ENCODE measurements around the gene GUK1. TPM values are rescaled to one million over a fixed set of nuclear protein-coding genes. Genes with fewer than 3 reads are reported as not detected.
"Not testable (repeated sequence)": the region's sequence is repeated elsewhere in the genome, so short reads cannot be mapped to it uniquely, and the experiment has no call there.

Gene GUK1
- total RNA-seq, 4 donors from 2014 or later = 183 to 573 (median 382) TPM

- H3K27me3 ChIP-seq = no peaks in the 10 kb centered on the region
- H3K36me3 ChIP-seq = no peaks in the 10 kb centered on the region
- DNase-seq = no peak
- H3K27ac ChIP-seq = no peak overlapping the region
- intact Hi-C loops (cut with DNase I; ENCODE audit: low total_unique reads) = no loop called here
- H3K4me1 ChIP-seq = peaks cover 4 to 11% (median 7%) of the 10 kb centered on the region in 4 donors
- TF ChIP-seq POLR2A (IDR thresholded peaks at IDR 0.05) = no peak
- TF ChIP-seq EP300 (IDR thresholded peaks at IDR 0.05; ENCODE audit: low read depth) = no peak
- TF ChIP-seq CTCF (IDR thresholded peaks at IDR 0.05) = no peak
- TF ChIP-seq POLR2AphosphoS5 (IDR thresholded peaks at IDR 0.05) = no peak
- in situ Hi-C loops (cut with MboI; ENCODE audit: low pct_ligation_motif_present in 1 of 4, low pct_unique_long_range_greater_than_20kb in 1 of 4, low sequenced_read_pairs in 3 of 4) = loop anchor here in 1 of 4 donors (10.0 kb wide), 1 partner anchor 47 kb away; no protein-coding TSS in a partner anchor
- no peak overlapping the region for H3K4me3 ChIP-seq
- H3K9me3 ChIP-seq = no peaks in the 10 kb centered on the region
- WGBS, 2 donors (ENCODE audit: low coverage in 1 of 2) = 72 to 77% methylated on average over 5 to 7 of the region's 10 CpGs
These were observed 31.3 kb downstream of the GUK1 start for GRCh38 chr1:228171221-228171891.

- H3K9me3 ChIP-seq = no peaks in the 10 kb centered on the region
- WGBS, 2 donors (ENCODE audit: low coverage in 1 of 2) = 40 to 94% methylated on average over 1 to 21 of the region's 21 CpGs
- H3K27me3 ChIP-seq = no peaks in the 10 kb centered on the region
- intact Hi-C loops (cut with DNase I; ENCODE audit: low total_unique reads) (no loop called here), in situ Hi-C loops (cut with MboI; ENCODE audit: low pct_ligation_motif_present in 1 of 4, low pct_unique_long_range_greater_than_20kb in 1 of 4, low sequenced_read_pairs in 3 of 4) (loop anchor here in 1 of 4 donors (10.0 kb wide), 1 partner anchor 48 kb away; no protein-coding TSS in a partner anchor)
- H3K4me1 ChIP-seq = peaks cover 0 to 4% (median under 1%) of the 10 kb centered on the region in 4 donors
- no peak for DNase-seq
- no peaks in the 10 kb centered on the region for H3K36me3 ChIP-seq
- TF ChIP-seq POLR2AphosphoS5 (IDR thresholded peaks at IDR 0.05) (no peak), CTCF (IDR thresholded peaks at IDR 0.05) (no peak), POLR2A (IDR thresholded peaks at IDR 0.05) (no peak), EP300 (IDR thresholded peaks at IDR 0.05; ENCODE audit: low read depth) (no peak)
- H3K4me3 ChIP-seq = no peak overlapping the region
- no peak overlapping the region for H3K27ac ChIP-seq
These were observed 32.8 kb downstream of the GUK1 start for GRCh38 chr1:228172591-228173527.

GRCh38 chr1:228173528-228174481, 33.7 kb downstream of the GUK1 start:
- in situ Hi-C loops (cut with MboI; ENCODE audit: low pct_ligation_motif_present in 1 of 4, low pct_unique_long_range_greater_than_20kb in 1 of 4, low sequenced_read_pairs in 3 of 4) = loop anchor here in 1 of 4 donors (10.0 kb wide), 1 partner anchor 49 kb away; no protein-coding TSS in a partner anchor
- H3K9me3 ChIP-seq; H3K4me1 ChIP-seq; intact Hi-C loops (cut with DNase I; ENCODE audit: low total_unique reads); H3K36me3 ChIP-seq; H3K27me3 ChIP-seq; H3K4me3 ChIP-seq; DNase-seq: not testable (repeated sequence)
- H3K27ac ChIP-seq = peak overlapping the region in 1 of 4 donors; percentile 59
- WGBS, 2 donors (ENCODE audit: low coverage in 1 of 2) = 91 to 93% methylated on average over 6 to 23 of the region's 69 CpGs

- Histone ChIP-seq H3K4me1 (peaks cover 0 to 13% (median 2%) of the 10 kb centered on the region in 4 donors), H3K4me3 (peak overlapping the region in 2 of 4 donors; percentile 10 to 26), H3K27ac (peak overlapping the region in 1 of 4 donors; percentile 35), H3K36me3 (no peaks in the 10 kb centered on the region), H3K9me3 (no peaks in the 10 kb centered on the region), H3K27me3 (no peaks in the 10 kb centered on the region)
- 98% methylated on average over 25 of the region's 52 CpGs; no CpG with 5 or more reads in 1 of the 2 donors for WGBS, 2 donors (ENCODE audit: low coverage in 1 of 2)
- DNase-seq = no peak
- in situ Hi-C loops (cut with MboI; ENCODE audit: low pct_ligation_motif_present in 1 of 4, low pct_unique_long_range_greater_than_20kb in 1 of 4, low sequenced_read_pairs in 3 of 4) (loop anchor here in 1 of 4 donors (10.0 kb wide), 1 partner anchor 50 kb away; no protein-coding TSS in a partner anchor), intact Hi-C loops (cut with DNase I; ENCODE audit: low total_unique reads) (no loop called here)
- TF ChIP-seq POLR2A (IDR thresholded peaks at IDR 0.05) (no peak), CTCF (IDR thresholded peaks at IDR 0.05) (no peak), EP300 (IDR thresholded peaks at IDR 0.05; ENCODE audit: low read depth) (no peak), POLR2AphosphoS5 (IDR thresholded peaks at IDR 0.05) (peak in 1 of 3 donors; percentile 67)
These were observed 34.6 kb downstream of the GUK1 start for GRCh38 chr1:228174482-228175315.
